ENCODE data around the gene ITGA5. TPM values are rescaled to one million over a fixed set of nuclear protein-coding genes. Genes with fewer than 3 reads are reported as not detected.
A peak's percentile ranks its signal among the peaks of the same experiment; 100 is the strongest.

ITGA5 gene
- total RNA-seq, 1 experiment from 2014 or later: 96.8 TPM

DNA sequence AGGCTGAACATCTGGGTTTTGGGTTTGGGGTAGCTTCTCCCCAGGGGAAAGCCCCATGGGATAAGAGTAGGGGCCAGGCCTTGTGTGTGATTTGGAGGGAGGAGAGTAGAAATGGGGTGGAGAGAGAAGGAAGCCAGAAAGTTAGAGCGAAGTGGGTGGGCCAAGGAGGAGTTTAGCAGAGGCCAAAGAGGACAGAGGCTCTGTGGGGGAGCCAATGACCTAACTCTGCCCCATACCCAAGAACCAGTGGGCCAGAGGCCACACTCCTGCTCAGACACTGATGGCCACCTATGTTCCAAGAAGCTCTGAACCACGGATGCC, 43.8 kb downstream of the ITGA5 start:
- peaks cover 36% of the 10 kb centered on the region for H3K4me1 ChIP-seq (ENCODE audit: insufficient read depth, low read length, poor library complexity, severe bottlenecking)
- DNase-seq (ENCODE audit: low spot score): no peak
- TF ChIP-seq CTCF (conservative IDR thresholded peaks at IDR 0.05; ENCODE audit: low read depth, low read length) (no peak), EZH2 (IDR thresholded peaks at IDR 0.05; ENCODE audit: borderline replicate concordance, low read depth, low read length, poor library complexity, severe bottlenecking) (no peak)
- BruUV-seq (replicated peaks): no TSS peak
- intact Hi-C loops (cut with micrococcal nuclease; ENCODE audit: unreplicated experiment): loop anchor here (10.0 kb wide), 1 partner anchor 390 kb away; the partner anchor contains the start of gene HOXC10
- no peaks in the 10 kb centered on the region for H3K9me3 ChIP-seq (ENCODE audit: low read depth, low read length, poor library complexity, severe bottlenecking)
- ChIA-PET POLR2A (ENCODE audit: low non-redundant PET) (no interaction called here), CTCF (no interaction called here)
- H3K27ac ChIP-seq (ENCODE audit: low read depth, low read length, poor library complexity, severe bottlenecking): peak overlapping the region; percentile 46
- no peaks in the 10 kb centered on the region for H3K27me3 ChIP-seq (replicated peaks; ENCODE audit: insufficient read depth, low read depth, low read length, poor library complexity)
- H3K4me3 ChIP-seq (ENCODE audit: low read depth, low read length, poor library complexity, severe bottlenecking): no peak overlapping the region
- H3K36me3 ChIP-seq (ENCODE audit: insufficient read depth, low read length, poor library complexity, severe bottlenecking): no peaks in the 10 kb centered on the region

GRCh38 chr12:54374562-54375258, 44.4 kb downstream of the ITGA5 start:
- Histone ChIP-seq H3K9me3 (ENCODE audit: low read depth, low read length, poor library complexity, severe bottlenecking) (no peaks in the 10 kb centered on the region), H3K27me3 (replicated peaks; ENCODE audit: insufficient read depth, low read depth, low read length, poor library complexity) (no peaks in the 10 kb centered on the region), H3K4me3 (ENCODE audit: low read depth, low read length, poor library complexity, severe bottlenecking) (no peak overlapping the region), H3K4me1 (ENCODE audit: insufficient read depth, low read length, poor library complexity, severe bottlenecking) (peaks cover 40% of the 10 kb centered on the region), H3K27ac (ENCODE audit: low read depth, low read length, poor library complexity, severe bottlenecking) (peak overlapping the region; percentile 46), H3K36me3 (ENCODE audit: insufficient read depth, low read length, poor library complexity, severe bottlenecking) (no peaks in the 10 kb centered on the region)
- intact Hi-C loops (cut with micrococcal nuclease; ENCODE audit: unreplicated experiment): loop anchor here (10.0 kb wide), 1 partner anchor 390 kb away; the partner anchor contains the start of gene HOXC10
- DNase-seq (ENCODE audit: low spot score): no peak
- POLR2A ChIA-PET (ENCODE audit: low non-redundant PET): no interaction called here
- TF ChIP-seq CTCF (conservative IDR thresholded peaks at IDR 0.05; ENCODE audit: low read depth, low read length): no peak
- no peak for TF ChIP-seq EZH2 (IDR thresholded peaks at IDR 0.05; ENCODE audit: borderline replicate concordance, low read depth, low read length, poor library complexity, severe bottlenecking)
- no TSS peak for BruUV-seq (replicated peaks)
- CTCF ChIA-PET: no interaction called here

DNA sequence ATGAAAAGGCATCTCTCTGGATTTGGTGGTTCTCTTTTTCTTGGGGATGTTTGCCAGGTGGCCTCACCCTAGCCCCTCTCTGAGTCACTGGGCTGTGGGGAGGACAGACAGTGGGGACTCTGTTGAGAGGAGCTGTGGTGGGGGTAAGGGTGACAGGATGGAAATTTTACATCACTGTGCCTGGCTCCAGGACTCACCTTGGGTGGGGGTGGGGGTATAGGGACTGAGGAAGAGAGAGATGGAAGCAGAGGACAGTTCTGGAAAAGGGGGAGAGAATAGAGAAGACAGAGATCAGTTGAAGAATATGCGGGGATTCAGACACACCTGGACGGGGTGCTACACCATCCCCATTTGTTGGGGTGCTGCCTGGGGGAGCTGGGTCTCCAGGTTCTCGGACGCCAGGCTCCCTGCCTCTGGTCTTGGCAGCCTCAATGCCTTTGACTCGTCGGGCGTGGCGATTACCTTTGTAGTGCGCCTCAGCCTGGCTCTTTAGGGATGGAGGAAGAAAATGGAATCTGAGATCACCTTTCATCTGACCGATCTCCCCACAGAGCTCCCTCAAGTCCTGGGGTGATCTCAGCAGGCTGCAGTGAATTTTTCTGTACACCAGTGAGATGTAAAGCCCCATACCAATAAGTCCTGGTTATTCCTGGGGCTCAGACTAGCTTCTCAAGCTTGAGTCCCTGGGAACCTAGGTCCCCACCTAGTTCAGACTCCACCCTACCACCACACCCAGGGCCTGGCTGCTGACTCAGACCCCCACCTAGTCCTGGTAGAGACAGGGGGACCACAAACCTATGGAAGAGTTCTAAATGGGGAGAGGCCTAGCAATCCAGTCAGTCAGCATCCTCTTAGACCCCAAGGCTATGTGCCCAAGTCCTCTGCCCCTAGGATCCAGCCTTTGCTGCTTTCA, 45.2 kb downstream of the ITGA5 start:
- Histone ChIP-seq H3K9me3 (ENCODE audit: low read depth, low read length, poor library complexity, severe bottlenecking) (no peaks in the 10 kb centered on the region), H3K27me3 (replicated peaks; ENCODE audit: insufficient read depth, low read depth, low read length, poor library complexity) (no peaks in the 10 kb centered on the region), H3K27ac (ENCODE audit: low read depth, low read length, poor library complexity, severe bottlenecking) (peak overlapping the region; percentile 46), H3K4me1 (ENCODE audit: insufficient read depth, low read length, poor library complexity, severe bottlenecking) (peaks cover 43% of the 10 kb centered on the region), H3K36me3 (ENCODE audit: insufficient read depth, low read length, poor library complexity, severe bottlenecking) (no peaks in the 10 kb centered on the region), H3K4me3 (ENCODE audit: low read depth, low read length, poor library complexity, severe bottlenecking) (no peak overlapping the region)
- CTCF ChIA-PET: no interaction called here
- no peak for DNase-seq (ENCODE audit: low spot score)
- TF ChIP-seq CTCF (conservative IDR thresholded peaks at IDR 0.05; ENCODE audit: low read depth, low read length) (no peak), EZH2 (IDR thresholded peaks at IDR 0.05; ENCODE audit: borderline replicate concordance, low read depth, low read length, poor library complexity, severe bottlenecking) (no peak)
- intact Hi-C loops (cut with micrococcal nuclease; ENCODE audit: unreplicated experiment): loop anchor here (10.0 kb wide), 1 partner anchor 389 kb away; the partner anchor contains the start of gene HOXC10
- POLR2A ChIA-PET (ENCODE audit: low non-redundant PET): no interaction called here
- BruUV-seq (replicated peaks): no TSS peak

Data from A673 (cell line).